ENCODE results near the gene VPS35L. TPM values are rescaled to one million over a fixed set of nuclear protein-coding genes. Genes with fewer than 3 reads are reported as not detected.

Gene VPS35L, protein sequence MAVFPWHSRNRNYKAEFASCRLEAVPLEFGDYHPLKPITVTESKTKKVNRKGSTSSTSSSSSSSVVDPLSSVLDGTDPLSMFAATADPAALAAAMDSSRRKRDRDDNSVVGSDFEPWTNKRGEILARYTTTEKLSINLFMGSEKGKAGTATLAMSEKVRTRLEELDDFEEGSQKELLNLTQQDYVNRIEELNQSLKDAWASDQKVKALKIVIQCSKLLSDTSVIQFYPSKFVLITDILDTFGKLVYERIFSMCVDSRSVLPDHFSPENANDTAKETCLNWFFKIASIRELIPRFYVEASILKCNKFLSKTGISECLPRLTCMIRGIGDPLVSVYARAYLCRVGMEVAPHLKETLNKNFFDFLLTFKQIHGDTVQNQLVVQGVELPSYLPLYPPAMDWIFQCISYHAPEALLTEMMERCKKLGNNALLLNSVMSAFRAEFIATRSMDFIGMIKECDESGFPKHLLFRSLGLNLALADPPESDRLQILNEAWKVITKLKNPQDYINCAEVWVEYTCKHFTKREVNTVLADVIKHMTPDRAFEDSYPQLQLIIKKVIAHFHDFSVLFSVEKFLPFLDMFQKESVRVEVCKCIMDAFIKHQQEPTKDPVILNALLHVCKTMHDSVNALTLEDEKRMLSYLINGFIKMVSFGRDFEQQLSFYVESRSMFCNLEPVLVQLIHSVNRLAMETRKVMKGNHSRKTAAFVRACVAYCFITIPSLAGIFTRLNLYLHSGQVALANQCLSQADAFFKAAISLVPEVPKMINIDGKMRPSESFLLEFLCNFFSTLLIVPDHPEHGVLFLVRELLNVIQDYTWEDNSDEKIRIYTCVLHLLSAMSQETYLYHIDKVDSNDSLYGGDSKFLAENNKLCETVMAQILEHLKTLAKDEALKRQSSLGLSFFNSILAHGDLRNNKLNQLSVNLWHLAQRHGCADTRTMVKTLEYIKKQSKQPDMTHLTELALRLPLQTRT
- total RNA-seq (2022) (5.4 and 7.2 TPM in 2 replicates), Bru-seq, nascent RNA (percentile 31 among the genes with signal in this experiment), BruChase-seq, experiment 1, labeled RNA remaining after a 2-hour chase (percentile 31 among the genes with signal in this experiment), BruChase-seq, experiment 2, labeled RNA remaining after a 6-hour chase (percentile 37 among the genes with signal in this experiment)
- long read RNA-seq, partial matches to known transcripts = 40 of 41 reads
- long read RNA-seq, other reads (novel, unspliced or antisense) = 1 of 41 reads

- POLR2A ChIA-PET = no interaction called here
- DNase-seq = peak; percentile 59 to 73
- Mint-ChIP-seq H3K9me3 (ENCODE audit: unreplicated experiment) (no peaks in the 10 kb centered on the region), H3K36me3 (ENCODE audit: insufficient read depth, unreplicated experiment) (no peaks in the 10 kb centered on the region), H3K27ac (ENCODE audit: unreplicated experiment) (no peak within 1 kb of the TSS), H3K4me3 (ENCODE audit: unreplicated experiment) (peak within 1 kb of the TSS; percentile 31), H3K27me3 (ENCODE audit: insufficient read depth, unreplicated experiment) (no peaks in the 10 kb centered on the region), H3K4me1 (ENCODE audit: low read depth, unreplicated experiment) (no peaks in the 10 kb centered on the region)
- no peaks in the 10 kb centered on the region for H3K27me3 ChIP-seq (replicated peaks; ENCODE audit: control insufficient read depth, insufficient read depth, low read length)
- peak within 1 kb of the TSS; percentile 27 for H3K4me3 ChIP-seq (ENCODE audit: low read depth, low read length)
- intact Hi-C loops (cut with micrococcal nuclease; ENCODE audit: unreplicated experiment) = no loop called here
- H3K9me3 ChIP-seq = no peaks in the 10 kb centered on the region
- CTCF ChIA-PET = interaction anchor here (0.6 to 0.8 kb wide), 2 partner anchors 28 to 29 kb away, joined by 4 to 5 read pairs; no protein-coding TSS in a partner anchor
- H3K36me3 ChIP-seq (ENCODE audit: control insufficient read depth, insufficient read depth, low read length) = no peaks in the 10 kb centered on the region
- no TSS peak for BruUV-seq (replicated peaks)
- peak in 1 of 2 experiments; percentile 18 for TF ChIP-seq CTCF (IDR thresholded peaks at IDR 0.05; ENCODE audit: insufficient read depth in 1 of 2, low read depth in 1 of 2, low read length in 1 of 2, severe bottlenecking in 1 of 2, unreplicated experiment in 1 of 2)
- H3K4me1 ChIP-seq = no peaks in the 10 kb centered on the region
Observed at GRCh38 chr16:19555186-19555937, at the start of gene VPS35L. TSS of gene VPS35L (plus strand) at chr16:19555703. CDS start at chr16:19555730, 27 bp downstream.

DNA sequence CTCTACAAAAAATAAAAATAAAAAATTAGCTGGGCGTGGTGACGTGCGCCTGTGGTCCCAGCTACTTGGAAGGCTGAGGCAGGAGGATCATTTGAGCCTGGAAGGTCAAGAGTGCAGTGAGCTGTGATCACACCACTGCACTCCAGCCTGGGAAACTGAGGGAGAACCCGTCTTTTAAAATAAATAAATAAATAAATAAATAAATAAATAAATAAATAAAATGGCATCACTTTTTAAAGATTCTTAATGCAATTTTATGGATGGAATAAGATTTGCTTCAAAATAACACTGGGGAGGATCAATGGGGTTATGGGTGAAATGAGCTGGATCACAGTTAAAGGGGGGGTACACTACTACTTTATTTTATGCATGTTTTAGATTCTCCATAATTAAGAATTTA, 48.5 kb upstream of the VPS35L start:
- ChIA-PET POLR2A (no interaction called here), CTCF (no interaction called here)
- Histone ChIP-seq H3K4me3 (ENCODE audit: low read depth, low read length) (no peak overlapping the region), H3K36me3 (ENCODE audit: control insufficient read depth, insufficient read depth, low read length) (no peaks in the 10 kb centered on the region; the same call in 1 of the 2 replicates), H3K27me3 (replicated peaks; ENCODE audit: control insufficient read depth, insufficient read depth, low read length) (no peaks in the 10 kb centered on the region), H3K4me1 (0 out of 2 replicates have a peak, but pooled peaks cover 4% of the 10 kb centered on the region), H3K9me3 (no peaks in the 10 kb centered on the region)
- no peaks in the 10 kb centered on the region for H3K9me3 Mint-ChIP-seq (ENCODE audit: unreplicated experiment)
- no TSS peak for BruUV-seq (replicated peaks)
- H3K4me3 Mint-ChIP-seq (ENCODE audit: unreplicated experiment) = no peak overlapping the region
- H3K27ac Mint-ChIP-seq (ENCODE audit: unreplicated experiment) = no peak overlapping the region
- TF ChIP-seq CTCF (IDR thresholded peaks at IDR 0.05; ENCODE audit: insufficient read depth in 1 of 2, low read depth in 1 of 2, low read length in 1 of 2, severe bottlenecking in 1 of 2, unreplicated experiment in 1 of 2) = no peak
- intact Hi-C loops (cut with micrococcal nuclease; ENCODE audit: unreplicated experiment) = no loop called here
- no peaks in the 10 kb centered on the region for H3K27me3 Mint-ChIP-seq (ENCODE audit: insufficient read depth, unreplicated experiment)
- no peak for DNase-seq
- H3K4me1 Mint-ChIP-seq (ENCODE audit: low read depth, unreplicated experiment) = peaks cover 9% of the 10 kb centered on the region
- peaks cover 31% of the 10 kb centered on the region for H3K36me3 Mint-ChIP-seq (ENCODE audit: insufficient read depth, unreplicated experiment)

Measured in Caco-2 (cell line).